ENCODE data around the gene PPP1R8. TPM values are rescaled to one million over a fixed set of nuclear protein-coding genes. Genes with fewer than 3 reads are reported as not detected.

Gene PPP1R8
- total and polyA plus RNA-seq, 2 experiments from 2014 or later, result 9.3 to 42.8 TPM

DNA sequence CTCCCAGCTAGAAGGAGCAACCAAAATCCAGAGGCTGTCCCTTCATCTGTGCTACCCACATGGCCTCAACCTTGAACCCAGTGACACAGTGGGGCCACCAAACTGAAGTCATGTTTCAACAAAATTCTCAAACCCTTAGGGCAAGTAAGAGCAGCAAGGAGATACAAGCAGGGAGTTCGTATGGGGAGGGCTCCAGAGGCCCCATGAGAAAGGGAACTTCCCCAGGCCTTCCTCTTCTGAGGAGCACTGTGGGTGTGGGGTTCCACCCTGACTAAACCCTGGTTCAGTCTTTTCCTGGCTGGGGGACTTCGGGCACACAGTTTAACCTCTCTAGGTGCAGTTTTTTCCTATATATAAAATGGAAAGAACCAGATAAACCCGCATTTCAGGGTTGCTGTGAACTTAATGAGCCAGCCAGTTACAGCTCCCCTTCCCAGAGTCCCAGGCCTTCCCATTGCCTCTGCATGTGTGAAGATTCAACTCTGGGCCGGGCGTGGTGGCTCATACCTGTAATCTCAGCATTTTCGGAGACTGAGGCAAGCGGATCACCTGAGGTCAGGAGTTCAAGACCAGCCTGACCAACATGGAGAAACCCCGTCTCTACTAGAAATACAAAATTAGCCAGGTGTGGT is 33.8 kb downstream of the PPP1R8 start:
- no peaks in the 10 kb centered on the region for H3K79me2 ChIP-seq
- TF ChIP-seq, protein P1, sequence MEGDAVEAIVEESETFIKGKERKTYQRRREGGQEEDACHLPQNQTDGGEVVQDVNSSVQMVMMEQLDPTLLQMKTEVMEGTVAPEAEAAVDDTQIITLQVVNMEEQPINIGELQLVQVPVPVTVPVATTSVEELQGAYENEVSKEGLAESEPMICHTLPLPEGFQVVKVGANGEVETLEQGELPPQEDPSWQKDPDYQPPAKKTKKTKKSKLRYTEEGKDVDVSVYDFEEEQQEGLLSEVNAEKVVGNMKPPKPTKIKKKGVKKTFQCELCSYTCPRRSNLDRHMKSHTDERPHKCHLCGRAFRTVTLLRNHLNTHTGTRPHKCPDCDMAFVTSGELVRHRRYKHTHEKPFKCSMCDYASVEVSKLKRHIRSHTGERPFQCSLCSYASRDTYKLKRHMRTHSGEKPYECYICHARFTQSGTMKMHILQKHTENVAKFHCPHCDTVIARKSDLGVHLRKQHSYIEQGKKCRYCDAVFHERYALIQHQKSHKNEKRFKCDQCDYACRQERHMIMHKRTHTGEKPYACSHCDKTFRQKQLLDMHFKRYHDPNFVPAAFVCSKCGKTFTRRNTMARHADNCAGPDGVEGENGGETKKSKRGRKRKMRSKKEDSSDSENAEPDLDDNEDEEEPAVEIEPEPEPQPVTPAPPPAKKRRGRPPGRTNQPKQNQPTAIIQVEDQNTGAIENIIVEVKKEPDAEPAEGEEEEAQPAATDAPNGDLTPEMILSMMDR (IDR thresholded peaks at IDR 0.05; ENCODE audit: poor library complexity), result no peak
- TF ChIP-seq EZH2 (IDR thresholded peaks at IDR 0.05; ENCODE audit: borderline replicate concordance), result no peak
- TF ChIP-seq EZH2phosphoT487 (IDR thresholded peaks at IDR 0.05; ENCODE audit: low read depth, severe bottlenecking, unreplicated experiment), result no peak
- H3K4me2 ChIP-seq, result no peak overlapping the region
- H2AFZ ChIP-seq, result no peak overlapping the region
- H3K9me2 ChIP-seq (replicated peaks; ENCODE audit: insufficient read depth), result no peaks in the 10 kb centered on the region
- H3K27ac ChIP-seq, result no peak overlapping the region
- DNase-seq (ENCODE audit: low spot score), result no peak
- no peaks in the 10 kb centered on the region for H3K27me3 ChIP-seq
- no peaks in the 10 kb centered on the region for H3K36me3 ChIP-seq (replicated peaks; ENCODE audit: insufficient read depth, low read depth)
- H4K20me1 ChIP-seq (ENCODE audit: insufficient read depth, poor library complexity, severe bottlenecking), result no peaks in the 10 kb centered on the region
- 83% methylated on average over 8 of the region's 8 CpGs for WGBS (ENCODE audit: low lambda C conversion rate, missing lambda C conversion rate)
- H3K4me1 ChIP-seq (ENCODE audit: insufficient read depth), result no peaks in the 10 kb centered on the region
- H3K9me3 ChIP-seq (ENCODE audit: low read depth), result no peaks in the 10 kb centered on the region
- H3K4me3 ChIP-seq, result no peak overlapping the region

DNA sequence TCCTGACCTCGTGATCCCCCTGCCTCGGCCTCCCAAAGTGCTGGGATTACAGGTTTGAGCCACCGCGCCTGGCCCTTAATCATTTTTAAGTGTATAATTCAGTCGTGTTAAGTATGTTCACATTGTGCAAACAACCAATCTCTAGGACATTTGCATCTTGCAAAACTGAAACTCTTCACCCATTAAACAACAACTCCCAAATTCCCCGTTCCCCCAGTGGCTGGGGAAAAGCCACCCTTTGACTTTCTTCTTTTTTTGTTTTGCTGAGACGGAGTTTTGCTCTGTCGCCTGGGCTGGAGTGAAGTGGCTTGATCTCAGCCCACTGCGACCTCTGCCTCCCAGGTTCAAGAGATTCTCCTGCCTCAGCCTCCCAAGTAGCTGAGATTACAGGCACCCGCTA is 35.2 kb downstream of the PPP1R8 start:
- Histone ChIP-seq H3K4me2 (no peak overlapping the region), H3K4me1 (ENCODE audit: insufficient read depth) (no peaks in the 10 kb centered on the region), H3K79me2 (no peaks in the 10 kb centered on the region), H3K9me2 (replicated peaks; ENCODE audit: insufficient read depth) (no peaks in the 10 kb centered on the region), H2AFZ (no peak overlapping the region), H3K36me3 (replicated peaks; ENCODE audit: insufficient read depth, low read depth) (no peaks in the 10 kb centered on the region), H3K9me3 (ENCODE audit: low read depth) (no peaks in the 10 kb centered on the region), H3K27ac (no peak overlapping the region), H3K27me3 (no peaks in the 10 kb centered on the region), H4K20me1 (ENCODE audit: insufficient read depth, poor library complexity, severe bottlenecking) (no peaks in the 10 kb centered on the region), H3K4me3 (no peak overlapping the region)
- no peak for DNase-seq (ENCODE audit: low spot score)
- WGBS (ENCODE audit: low lambda C conversion rate, missing lambda C conversion rate), result over 99% methylated on average over 10 of the region's 10 CpGs
- TF ChIP-seq EZH2phosphoT487 (IDR thresholded peaks at IDR 0.05; ENCODE audit: low read depth, severe bottlenecking, unreplicated experiment) (no peak), EZH2 (IDR thresholded peaks at IDR 0.05; ENCODE audit: borderline replicate concordance) (no peak)
- TF ChIP-seq, protein P1 (IDR thresholded peaks at IDR 0.05; ENCODE audit: poor library complexity), result no peak

DNA sequence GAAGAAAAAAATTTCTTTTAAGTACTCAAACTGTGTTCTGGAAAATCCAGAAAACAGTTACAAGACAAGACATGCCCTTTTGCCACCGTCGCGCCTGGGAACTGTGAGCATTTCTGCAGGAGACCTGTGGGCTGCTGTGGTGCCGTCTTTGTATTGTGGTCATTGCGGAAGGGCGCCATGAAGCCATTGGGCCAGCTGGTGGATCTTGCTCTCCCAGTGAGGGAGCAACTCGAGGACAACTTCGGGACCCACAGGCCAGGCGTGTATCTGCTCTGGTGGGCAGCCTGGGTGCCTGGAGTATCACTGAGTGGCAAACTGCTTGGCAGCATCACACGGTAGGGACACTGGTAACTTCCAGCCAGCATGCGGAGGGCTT is 38.0 kb downstream of the PPP1R8 start:
- 85% methylated on average over 11 of the region's 11 CpGs for WGBS (ENCODE audit: low lambda C conversion rate, missing lambda C conversion rate)

More for the DNA sequence above, 38.0 kb downstream of the PPP1R8 start:
- no peak overlapping the region for H3K4me2 ChIP-seq
- no peak overlapping the region for H2AFZ ChIP-seq
- no peaks in the 10 kb centered on the region for H4K20me1 ChIP-seq (ENCODE audit: insufficient read depth, poor library complexity, severe bottlenecking)
- H3K27me3 ChIP-seq, result peaks cover 7% of the 10 kb centered on the region
- H3K9me2 ChIP-seq (replicated peaks; ENCODE audit: insufficient read depth), result no peaks in the 10 kb centered on the region
- no peak for DNase-seq (ENCODE audit: low spot score)
- no peaks in the 10 kb centered on the region for H3K4me1 ChIP-seq (ENCODE audit: insufficient read depth)
- no peaks in the 10 kb centered on the region for H3K9me3 ChIP-seq (ENCODE audit: low read depth)
- no peak overlapping the region for H3K27ac ChIP-seq
- H3K4me3 ChIP-seq, result no peak overlapping the region
- no peaks in the 10 kb centered on the region for H3K36me3 ChIP-seq (replicated peaks; ENCODE audit: insufficient read depth, low read depth)
- TF ChIP-seq EZH2phosphoT487 (IDR thresholded peaks at IDR 0.05; ENCODE audit: low read depth, severe bottlenecking, unreplicated experiment), result no peak
- TF ChIP-seq, protein P1 (IDR thresholded peaks at IDR 0.05; ENCODE audit: poor library complexity), result no peak
- no peak for TF ChIP-seq EZH2 (IDR thresholded peaks at IDR 0.05; ENCODE audit: borderline replicate concordance)
- H3K79me2 ChIP-seq, result no peaks in the 10 kb centered on the region

Data from hepatocyte (in vitro differentiated cells).